ENCODE data around the gene PACS2.

DNA sequence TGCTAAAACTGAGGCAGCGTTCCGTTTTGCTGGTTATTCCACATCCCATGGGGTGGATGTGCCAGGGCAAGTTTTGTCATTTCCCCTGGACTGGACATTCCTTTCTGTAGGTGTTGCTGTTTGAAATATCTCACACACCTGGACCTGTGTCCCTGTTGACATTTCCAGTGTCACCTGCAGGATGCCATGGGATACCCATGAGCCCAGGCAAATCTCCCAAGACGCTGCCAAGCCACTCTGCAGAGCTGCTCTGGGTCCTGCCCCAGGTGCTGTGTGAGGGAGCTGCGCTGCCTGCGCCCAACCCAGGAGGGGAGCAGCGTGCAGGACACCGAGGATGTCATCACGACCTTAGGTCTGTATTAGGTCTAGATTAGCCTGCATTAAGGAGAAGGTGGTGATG lies 5.2 kb upstream of the PACS2 start:
- TF ChIP-seq, protein P1, sequence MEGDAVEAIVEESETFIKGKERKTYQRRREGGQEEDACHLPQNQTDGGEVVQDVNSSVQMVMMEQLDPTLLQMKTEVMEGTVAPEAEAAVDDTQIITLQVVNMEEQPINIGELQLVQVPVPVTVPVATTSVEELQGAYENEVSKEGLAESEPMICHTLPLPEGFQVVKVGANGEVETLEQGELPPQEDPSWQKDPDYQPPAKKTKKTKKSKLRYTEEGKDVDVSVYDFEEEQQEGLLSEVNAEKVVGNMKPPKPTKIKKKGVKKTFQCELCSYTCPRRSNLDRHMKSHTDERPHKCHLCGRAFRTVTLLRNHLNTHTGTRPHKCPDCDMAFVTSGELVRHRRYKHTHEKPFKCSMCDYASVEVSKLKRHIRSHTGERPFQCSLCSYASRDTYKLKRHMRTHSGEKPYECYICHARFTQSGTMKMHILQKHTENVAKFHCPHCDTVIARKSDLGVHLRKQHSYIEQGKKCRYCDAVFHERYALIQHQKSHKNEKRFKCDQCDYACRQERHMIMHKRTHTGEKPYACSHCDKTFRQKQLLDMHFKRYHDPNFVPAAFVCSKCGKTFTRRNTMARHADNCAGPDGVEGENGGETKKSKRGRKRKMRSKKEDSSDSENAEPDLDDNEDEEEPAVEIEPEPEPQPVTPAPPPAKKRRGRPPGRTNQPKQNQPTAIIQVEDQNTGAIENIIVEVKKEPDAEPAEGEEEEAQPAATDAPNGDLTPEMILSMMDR (IDR thresholded peaks at IDR 0.05; ENCODE audit: low read depth, low read length) = no peak
- TF ChIP-seq POLR2A (IDR thresholded peaks at IDR 0.05; ENCODE audit: extremely low read depth, insufficient read length) = no peak
- TF ChIP-seq, protein P2, sequence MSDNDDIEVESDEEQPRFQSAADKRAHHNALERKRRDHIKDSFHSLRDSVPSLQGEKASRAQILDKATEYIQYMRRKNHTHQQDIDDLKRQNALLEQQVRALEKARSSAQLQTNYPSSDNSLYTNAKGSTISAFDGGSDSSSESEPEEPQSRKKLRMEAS (IDR thresholded peaks at IDR 0.05; ENCODE audit: low read depth, low read length) = no peak
- no peak for TF ChIP-seq MYC (IDR thresholded peaks at IDR 0.05; ENCODE audit: low read depth, low read length)
